CD1c-positive myeloid dendritic cell (primary cell): Measurements from ENCODE around the gene LRRC59.
A peak's percentile ranks its signal among the peaks of the same experiment; 100 is the strongest.
"Not testable (repeated sequence)": the region's sequence is repeated elsewhere in the genome, so short reads cannot be mapped to it uniquely, and the experiment has no call there.

Experiments
- DNase-seq: peaks from one replicate; pipeline ENCODE4 v3.0.0-alpha.2; 2016; ENCODE audit errors: extremely low spot score

Gene LRRC59

GRCh38 chr17:50347117-50347893 is 50.0 kb downstream of the LRRC59 start:
- no peak for DNase-seq

GRCh38 chr17:50346313-50347116 is 50.8 kb downstream of the LRRC59 start:
- peak; percentile 34 for DNase-seq

GRCh38 chr17:50345432-50346312 is 51.7 kb downstream of the LRRC59 start, which contains the start of gene XYLT2:
XYLT2 (plus strand) TSS chr17:50346126; CDS start chr17:50346141, 15 bp downstream.
- DNase-seq = peak; percentile 95

- DNase-seq = peak; percentile 21
Observed at GRCh38 chr17:50344731-50345365, 52.5 kb downstream of the LRRC59 start.

GRCh38 chr17:50339381-50339780 is 57.9 kb downstream of the LRRC59 start:
- no peak for DNase-seq

GRCh38 chr17:50338645-50339044 is 58.7 kb downstream of the LRRC59 start:
- no peak for DNase-seq

GRCh38 chr17:50337956-50338355 is 59.4 kb downstream of the LRRC59 start:
- no peak for DNase-seq

- not testable (repeated sequence) for DNase-seq
Observed at GRCh38 chr17:50333291-50334057, 63.8 kb downstream of the LRRC59 start.

- no peak for DNase-seq
Observed at GRCh38 chr17:50332196-50332595, 65.1 kb downstream of the LRRC59 start.
